Effector CD4-positive, alpha-beta T cell (primary cell): ENCODE measurements around the gene MYPOP.
"Not testable (repeated sequence)": the region's sequence is repeated elsewhere in the genome, so short reads cannot be mapped to it uniquely, and the experiment has no call there.

ENCODE experiments used
- DNase-seq: peaks from one replicate; pipeline ENCODE4 v3.0.0-alpha.2; 2020

Gene MYPOP

DNA sequence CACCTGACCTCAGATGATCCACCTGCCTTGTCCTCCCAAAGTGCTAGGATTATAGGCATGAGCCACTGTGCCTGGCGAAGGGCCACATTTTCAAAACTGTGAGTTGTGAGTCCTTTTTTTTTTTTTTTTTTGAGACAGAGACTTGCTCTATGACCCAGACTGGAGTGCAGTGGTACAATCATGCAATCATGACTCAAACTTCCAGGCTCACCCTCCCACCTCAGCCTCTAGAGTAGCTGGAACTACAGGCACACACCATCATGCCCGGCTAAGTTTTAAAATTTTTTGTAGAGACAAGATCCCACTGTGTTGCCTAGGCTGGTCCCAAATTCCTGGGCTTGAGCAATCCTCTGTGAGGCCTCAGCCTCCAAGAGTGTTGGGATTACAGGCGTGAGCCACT, 3.8 kb upstream of the MYPOP start:
- no peak for DNase-seq

DNA sequence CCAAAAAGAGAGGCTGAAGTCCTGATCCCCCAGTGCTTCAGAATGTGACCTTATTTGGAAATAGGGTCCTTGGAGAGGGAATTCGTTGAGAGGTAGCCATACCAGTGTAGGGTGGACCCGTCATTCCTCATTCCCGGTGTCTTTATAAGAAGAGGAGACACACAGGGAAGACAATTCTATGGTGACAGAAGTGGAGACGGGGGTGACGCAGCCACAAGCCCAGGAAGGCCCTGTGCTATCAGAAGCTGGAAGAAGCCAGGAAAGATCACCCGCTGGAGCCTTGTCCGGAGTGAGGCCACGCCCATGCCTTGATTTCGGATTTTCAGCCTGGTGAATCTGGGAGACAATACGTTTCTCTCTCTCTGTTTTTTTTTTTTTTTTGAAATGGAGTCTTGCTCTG, 2.6 kb upstream of the MYPOP start:
- DNase-seq: no peak

DNA sequence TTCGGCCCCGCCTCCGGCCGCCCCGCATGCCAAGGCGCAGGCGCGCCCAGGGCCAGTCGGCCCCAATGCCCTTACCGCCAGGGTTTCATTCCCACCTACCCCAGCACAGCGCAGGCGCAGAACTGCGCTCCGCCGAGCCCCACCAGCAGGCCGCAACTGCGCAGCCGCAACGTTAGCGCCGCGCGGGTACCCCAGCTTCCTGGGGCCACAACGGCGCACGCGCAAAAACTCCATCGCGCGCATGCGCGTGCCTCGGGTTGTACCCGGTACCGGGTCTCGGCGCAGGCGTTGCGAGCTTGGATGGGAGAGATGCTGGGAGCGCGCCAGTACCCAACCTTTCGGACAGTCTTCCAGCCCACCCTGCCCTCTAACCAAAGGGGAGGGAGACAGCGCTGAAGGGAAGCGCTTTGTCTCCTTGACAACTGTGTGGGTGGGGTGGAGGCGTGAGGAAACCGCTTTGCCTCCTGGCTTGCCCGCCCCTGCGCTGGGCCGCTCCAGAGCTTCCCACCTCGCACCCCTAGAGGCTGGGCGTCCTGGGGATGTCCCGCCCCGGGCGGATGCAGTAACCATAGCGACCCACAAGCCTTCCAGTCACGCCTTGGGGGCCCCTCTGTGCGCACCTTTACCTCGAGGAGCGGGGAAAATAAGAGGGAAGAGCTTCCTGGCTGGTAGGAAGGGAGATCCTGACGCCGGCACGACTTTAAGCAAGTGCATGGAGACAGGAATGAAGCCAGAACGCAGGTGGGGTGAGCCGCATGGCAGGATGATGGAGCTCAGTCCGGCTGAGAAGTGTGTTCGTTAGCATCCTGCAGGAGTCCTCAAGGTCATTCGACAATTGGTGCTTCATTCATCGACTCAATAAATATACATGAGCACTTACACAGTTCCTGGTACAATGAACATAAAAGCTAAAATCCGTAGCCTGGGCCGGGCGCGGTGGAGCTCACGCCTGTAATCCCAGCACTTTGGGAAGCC, 525 bp upstream of the MYPOP start:
- peak; percentile 99 for DNase-seq

DNA sequence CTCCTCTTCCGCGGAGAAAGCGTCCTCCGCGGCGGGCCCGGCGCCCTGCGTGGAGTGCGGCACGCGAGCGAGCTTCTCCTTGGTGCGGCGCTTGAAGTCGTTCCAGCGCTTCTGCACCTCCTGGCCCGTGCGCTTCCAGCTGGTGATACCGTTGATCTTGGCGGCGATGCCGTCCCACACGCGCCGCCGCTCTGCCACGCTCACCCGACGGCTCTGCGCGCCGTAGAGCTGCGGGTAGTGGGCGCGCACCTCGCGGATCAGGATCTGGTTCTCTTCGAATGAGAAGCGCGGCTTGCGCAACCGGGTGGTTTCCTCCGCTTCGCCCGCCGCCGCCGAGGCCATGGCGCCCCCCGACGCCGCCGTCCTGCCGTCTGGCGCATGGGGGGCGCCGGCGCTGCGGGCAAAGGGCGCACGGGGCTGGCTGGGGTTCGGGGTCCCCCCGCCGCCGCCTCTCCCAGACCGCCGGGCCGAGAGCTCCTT, 941 bp downstream of the MYPOP start:
- no peak for DNase-seq

DNA sequence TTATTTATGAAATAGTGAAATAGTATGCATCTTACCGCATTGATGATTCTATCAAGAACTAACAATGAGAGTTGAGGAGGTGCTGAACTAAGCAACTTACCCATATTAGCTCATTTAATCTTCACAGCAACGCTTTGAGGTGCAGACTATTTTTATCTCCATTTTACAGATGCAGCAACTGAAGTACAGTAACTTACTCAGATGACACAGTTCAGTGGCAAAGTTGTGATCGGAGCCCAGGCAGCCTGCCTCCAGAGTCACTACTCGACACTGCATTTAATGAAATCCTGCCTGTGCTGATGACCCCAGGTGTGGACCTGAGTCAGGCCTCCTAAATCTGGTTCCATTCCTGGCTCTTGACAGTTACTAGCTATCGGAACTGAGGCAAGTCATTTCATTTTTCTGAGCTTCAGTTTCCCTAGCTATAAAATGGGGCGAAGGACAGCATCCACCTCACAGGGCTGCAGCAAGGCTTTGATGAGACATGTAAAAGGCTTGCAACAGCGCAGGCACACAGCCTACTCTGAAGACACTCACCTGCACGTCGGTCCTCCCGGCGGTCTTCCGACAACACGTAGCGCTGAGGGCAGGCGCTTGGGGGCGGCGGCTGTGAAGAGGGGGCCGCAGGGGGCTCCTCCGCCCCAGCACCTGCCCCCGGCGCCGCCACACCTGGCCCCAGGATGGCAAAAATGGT, 1.5 kb downstream of the MYPOP start:
- no peak for DNase-seq

DNA sequence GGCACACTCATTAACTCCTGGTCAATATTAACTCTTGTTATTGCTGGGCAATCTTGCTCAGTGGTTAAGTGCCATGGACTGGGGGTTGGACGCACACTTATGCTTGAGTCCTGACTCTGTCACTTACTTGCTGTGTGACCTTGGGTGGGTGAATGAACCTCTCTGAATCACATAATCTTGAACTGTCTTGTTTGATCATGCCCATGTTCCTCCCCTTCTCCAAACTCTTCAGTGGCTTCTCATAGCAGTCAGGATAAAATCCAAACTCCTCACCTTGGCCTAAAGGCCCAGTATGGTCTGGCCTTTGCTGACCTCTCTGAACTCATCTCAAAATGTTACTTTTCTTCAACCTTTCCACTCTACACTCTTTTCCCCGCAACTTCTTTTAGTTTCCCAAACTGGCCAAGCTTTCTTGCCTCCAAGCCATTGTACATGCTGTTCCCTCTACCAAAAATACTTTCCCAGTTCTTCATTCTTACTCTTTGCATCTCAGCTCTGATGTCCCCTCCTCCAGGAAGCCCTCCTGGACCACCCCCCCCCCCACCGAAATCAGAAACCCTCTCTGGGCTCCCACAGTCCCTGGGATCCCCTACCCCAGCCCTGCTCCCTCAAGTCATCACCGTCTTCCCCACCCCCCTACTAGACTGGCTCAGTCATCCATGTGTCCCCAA, 2.4 kb downstream of the MYPOP start:
- DNase-seq: no peak

DNA sequence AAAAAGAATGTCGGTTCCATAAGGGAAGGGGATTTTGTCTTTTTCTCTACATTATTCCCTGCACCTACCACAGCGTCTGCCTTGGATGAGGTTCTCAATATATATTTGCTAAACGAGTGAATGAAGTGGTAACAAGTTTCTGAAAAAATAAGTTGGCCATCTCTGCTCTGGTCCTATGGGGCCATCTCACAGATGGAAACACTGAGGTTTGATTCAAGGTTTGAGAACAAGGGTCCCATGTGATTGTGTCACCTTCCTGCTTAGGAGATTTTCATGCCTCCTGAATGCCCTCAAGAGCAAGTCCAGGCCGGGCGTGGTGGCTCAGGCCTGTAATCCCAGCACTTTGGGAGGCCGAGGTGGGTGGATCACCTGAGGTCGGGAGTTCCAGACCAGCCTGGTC, 3.2 kb downstream of the MYPOP start:
- no peak for DNase-seq

DNA sequence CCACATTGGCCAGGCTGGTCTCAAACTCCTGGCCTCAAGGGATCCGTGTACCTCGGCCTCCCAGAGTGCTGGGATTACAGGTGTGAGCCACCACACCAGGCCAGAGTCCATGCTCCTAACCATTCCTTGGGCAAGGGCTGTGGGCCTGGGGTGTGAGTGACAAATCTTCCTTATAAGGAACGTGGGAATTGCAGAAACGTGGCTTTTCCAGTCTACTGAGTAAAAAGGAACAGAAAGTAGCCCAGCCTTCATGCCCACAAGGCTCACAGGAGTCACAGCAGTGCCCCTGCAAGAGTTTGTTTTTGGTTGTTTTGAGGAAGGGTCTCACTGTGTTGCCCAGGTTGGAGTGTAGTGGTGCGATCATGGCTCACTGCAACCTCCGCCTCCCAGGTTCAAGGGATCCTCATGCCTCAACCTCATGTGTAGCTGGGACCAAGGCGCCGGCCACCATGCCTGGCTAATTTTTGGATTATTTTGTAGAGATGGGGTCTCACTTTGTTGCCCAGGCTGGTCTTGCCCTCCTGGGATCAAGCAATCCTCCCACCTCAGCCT, 5.1 kb downstream of the MYPOP start:
- no peak for DNase-seq

DNA sequence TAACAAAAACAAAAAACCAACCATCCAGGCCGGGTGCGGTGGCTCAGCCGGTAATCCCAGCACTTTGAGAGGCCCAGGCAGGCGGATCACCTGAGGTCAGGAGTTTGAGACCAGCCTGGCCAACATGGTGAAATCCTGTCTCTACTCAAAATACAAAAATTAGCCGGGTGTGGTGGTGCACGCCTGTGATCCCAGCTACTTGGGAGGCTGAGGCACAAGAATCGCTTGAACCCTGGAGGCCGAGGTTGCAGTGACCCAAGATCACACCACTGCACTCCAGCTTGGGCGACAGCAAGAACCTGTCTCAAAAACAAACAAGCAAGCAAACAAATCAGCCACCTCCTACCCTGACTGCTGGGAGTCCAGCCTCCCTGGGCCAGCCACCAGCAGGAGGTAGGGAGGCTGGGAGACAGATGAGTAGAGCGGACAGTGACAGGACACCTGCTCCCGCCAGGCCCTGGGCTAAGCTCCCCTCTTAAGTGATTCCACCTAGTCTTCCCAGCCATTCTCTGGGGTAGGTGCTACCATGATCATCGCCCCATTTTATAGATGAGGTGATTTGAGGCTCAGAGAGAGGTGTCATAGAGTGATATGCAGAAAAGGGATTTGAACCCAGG, 6.3 kb downstream of the MYPOP start:
- not testable (repeated sequence) for DNase-seq

DNA sequence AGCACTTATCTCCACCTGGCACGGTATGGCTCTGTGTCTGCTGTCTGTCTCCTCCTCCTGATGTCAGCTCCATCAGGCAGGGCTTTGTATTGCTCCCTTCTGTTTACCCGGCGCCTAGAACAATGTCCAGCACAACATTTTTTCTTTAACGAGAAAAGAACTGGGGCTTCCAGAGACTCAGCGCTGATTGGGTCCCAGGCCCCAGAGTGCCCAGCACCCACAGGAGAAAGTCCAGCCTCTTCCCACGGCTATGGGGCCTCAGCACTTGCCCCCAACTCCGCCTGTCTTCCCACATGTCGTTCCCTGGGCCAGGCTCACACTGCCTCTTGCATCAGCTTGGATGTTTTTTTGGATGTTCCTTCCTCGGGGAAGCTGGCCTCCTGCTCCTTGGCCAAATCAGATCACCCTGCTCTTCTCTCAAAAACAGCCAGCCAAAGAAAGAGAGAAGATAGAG, 6.9 kb downstream of the MYPOP start:
- DNase-seq: no peak

DNA sequence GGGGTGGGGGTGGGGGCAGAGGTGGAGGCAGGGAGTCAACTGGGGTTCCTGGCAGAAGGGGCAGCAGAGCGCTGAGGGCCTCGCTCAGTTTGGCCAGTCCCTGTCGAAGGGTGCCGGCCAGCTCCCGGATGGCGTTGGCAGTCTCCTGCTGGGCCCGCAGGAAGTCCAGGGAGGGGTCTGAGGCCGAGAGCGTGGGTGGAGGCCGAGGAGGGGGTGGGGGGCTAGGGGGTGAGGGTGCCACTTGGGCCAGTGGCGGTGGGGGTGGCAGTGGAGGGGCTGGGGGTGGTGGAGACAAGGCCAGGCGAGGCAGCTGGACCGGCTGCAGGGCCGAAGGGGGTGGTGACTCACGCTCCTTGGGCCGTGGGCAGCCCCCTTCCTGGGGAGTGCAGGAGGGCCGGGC, 11.5 kb downstream of the MYPOP start:
- DNase-seq: no peak

DNA sequence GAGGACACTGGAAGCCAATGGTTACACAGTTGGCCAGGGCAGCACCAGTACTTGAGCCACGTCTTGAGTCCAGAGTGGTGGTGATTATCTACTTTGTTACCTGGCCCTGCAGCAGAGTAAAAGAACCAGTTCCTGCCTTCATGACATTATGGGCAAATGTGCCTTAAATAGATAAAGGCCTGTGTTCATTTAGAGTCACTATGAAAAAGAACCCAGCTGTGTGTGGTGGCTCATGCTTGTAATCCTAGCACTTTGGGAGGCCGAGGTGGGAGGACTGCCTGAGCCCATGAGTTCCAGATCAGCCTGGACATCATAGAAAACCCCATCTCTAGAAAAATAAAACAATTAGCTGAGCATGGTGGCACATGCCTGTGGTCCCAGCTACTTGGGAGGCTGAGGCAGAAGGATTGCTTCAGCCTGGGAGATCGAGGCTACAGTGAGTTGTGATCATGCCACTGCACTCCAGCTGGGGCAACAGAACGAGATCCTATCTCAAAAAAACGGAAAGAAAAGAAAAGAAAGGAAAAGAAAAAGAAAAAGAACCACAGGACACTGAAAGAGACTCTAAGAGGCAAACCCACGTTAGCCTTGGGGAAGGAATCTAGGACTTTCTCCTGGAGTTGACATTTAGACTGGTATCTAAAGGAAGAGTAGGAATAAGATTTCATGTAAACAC, 13.1 kb downstream of the MYPOP start:
- DNase-seq: no peak

DNA sequence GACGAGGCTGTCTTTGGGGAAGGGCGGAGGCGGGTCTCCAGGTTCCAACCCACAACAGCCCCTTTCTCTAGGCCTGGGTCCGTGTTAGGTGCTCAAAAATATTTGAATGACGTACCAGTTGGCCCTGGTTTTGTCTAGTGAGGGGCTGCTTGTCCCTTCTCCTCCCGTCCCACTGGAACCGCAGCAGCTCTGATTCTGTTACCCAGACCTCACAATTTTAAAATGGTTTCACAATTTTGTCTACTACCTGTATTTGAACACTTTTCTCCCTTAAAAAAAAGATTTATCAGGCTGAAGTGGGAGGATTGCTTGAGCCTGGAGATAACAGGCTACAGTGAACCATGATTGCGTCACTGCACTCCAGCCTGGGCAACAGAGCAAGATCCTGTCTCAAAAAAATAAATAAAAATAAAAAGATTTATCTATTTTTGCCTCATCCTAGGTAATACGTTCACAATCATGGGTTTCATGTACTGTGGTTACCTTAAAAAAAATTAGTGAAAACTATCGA, 15.2 kb downstream of the MYPOP start:
- no peak for DNase-seq

DNA sequence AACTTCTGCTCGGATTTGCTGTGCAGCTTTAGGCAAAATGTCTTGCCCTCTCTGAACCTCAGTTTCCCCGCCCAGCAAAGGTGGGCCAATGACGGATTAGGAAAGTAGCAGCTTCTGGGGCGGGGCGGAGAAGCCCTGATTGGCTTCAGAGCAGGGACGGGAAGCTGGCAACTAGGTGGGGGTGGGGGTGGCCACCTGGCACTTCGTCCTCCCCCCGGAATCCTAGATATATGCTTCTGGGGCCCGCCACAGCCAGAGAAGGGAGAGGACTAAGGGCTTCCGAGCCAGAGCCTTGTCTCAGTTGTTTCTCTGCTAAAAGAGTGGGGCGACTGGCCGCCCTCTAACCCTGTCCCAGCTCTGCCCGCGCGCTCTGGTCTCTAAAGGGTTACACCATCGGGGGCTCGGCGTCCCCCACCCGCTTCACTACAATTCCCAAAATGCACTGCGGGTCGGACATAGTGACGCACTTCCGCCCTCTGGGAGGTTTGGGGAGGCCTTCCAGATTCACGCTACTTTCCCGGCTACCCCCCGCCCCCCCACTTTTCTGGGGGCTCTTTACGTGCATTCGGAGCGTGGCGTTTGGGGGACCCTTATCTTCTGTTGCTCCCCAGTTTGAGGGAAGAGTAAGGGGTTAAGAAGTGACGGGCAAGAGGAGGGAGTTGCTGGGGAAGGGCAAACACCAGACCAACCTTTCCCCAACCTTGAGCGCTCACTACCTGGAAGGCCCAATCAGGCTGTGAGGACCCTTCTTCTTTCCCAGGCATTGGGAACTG, 15.8 kb downstream of the MYPOP start:
- DNase-seq: peak; percentile 87

DNA sequence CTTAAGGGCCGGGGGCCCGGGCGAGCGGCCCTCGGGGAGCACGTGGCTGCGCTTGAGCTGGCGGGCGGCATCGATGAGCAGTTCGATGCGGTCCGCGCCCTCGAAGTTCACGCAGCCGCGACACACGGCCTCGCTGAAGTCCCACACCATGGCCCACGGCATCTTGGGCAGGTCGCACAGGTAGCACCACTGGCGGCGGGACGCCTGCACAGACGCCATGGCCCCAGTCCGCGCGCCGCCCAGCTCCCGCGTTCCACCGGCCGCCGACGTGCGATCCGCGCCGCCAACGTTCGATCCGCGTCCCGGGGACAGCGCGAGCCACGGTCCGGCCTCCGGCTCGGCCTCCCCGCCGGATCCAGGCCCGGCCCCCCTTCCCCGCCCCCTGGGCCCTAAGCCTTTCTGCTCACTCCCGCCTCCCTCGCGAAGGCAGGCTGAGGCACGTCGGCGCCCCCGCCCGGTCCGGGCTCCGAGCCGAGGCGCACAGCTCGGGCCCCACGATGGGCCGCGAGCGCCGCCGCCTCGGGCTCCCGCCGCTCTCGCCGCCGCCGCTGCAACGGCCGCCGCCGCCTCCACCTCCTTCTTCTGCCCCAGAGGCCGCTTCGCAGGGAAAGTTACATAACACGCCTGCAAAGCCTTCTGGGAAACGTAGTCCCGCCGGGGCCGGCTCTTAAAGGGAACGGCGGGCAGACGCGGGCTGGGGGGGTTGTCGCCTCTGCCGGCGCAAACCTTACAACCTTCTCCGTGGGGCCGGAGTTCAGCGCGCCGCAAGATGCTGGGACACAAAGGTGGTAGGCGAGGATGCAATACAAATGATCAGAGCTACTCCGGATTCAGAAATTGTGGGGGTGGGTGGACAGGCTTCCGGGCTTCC, 16.6 kb downstream of the MYPOP start, which contains the start of gene IRF2BP1:
IRF2BP1 (minus strand) TSS at position 586 of the 871 bp plus-strand sequence; CDS start at position 219, 367 bp downstream.
- DNase-seq: peak; percentile 87

DNA sequence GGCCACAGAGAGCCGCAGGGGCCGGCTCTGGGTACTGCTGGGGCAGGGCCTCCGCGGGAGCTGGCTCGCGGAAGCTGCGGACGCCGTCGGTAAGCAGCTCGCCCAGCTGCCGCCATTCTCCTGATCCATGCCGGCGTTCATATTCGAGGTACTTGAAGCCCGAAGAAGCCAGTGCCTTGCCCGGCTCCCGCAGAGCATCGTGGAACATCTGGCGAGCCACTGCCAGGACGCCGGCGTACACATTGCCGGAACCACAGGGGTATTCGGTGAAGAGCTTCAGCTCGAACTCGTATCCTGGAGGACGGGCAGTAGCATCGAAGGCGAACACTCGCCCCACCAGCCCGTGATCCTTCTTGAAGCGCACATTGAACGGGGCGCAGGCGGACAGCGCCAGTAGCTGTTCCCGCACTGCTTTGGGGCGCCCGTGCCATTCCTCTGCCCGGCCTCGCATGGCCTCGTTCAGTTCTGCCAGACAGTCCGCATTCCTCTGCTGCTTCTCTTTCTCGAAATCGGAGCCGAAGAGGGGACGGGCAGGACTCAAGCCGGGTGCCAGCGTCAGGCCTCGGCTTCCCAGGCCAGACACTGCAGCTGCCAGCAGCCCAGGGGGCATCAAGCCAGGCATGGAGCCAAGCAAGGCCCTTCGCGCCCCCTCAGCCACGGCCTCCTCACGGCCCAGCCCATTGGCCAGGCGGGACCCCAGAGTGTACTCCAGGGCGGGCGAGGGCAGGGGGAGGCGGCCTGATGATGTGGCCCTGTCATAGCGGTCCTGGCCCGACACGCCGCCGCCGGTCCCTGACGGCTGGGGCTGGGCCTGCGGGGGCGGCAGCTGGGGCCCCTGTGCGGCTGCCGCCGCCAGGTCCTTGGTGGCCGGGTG, 17.5 kb downstream of the MYPOP start:
- no peak for DNase-seq

DNA sequence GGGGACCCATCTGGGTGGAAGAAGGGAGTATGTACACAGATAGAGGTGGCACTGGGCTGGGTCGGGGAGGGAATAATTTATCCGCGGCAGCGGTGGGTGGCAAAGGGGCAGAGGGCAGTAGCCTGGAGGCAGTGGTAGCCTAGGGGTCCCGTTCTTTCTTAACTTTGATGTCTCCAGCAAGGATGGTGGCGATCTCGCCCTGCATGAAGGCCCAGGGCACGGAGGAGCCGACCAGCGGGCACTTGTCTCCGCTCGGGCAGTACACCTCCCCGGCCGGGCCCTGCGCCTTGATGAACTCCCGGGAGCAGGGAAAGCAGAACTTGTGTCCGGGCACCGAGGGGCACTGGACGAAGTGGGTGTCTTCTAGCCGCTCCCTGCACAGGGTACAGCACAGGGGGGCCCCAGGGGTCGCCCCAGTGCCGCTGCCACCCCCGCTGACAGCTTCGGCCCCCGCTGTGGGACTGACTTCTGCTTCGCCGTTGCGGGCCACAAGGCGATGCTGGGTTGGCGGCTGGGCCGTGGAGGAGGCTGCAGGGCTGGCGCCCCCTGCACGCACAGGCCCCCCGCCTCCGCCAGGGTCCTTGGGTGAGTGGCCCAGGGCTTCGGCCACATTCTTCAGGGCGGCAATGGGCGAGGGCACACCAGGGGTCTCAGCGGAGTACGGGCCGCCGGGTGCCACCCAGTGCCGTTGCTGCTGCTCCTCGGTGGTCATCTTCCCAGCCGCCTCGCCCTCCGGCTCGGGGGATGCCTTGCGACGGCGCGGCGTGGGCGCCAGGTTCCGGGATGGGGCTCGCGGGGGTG, 18.3 kb downstream of the MYPOP start:
- DNase-seq: no peak

DNA sequence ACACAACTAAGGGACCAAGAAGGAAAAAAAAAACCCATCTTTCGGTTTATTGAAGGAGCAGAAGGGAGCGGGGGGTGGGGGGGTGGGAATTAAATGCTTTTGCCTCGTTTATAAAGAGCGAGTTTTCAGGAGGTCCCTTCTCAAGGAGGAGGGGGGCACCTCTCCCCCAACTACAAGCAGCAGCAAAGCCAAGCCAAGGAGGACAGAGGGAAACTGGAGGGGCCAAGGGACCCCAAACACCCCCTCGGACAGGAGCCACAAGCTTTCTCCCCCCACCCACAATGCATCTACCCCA, 18.9 kb downstream of the MYPOP start:
- no peak for DNase-seq
